ENCODE results near the gene DCLK2.

Gene DCLK2

DNA sequence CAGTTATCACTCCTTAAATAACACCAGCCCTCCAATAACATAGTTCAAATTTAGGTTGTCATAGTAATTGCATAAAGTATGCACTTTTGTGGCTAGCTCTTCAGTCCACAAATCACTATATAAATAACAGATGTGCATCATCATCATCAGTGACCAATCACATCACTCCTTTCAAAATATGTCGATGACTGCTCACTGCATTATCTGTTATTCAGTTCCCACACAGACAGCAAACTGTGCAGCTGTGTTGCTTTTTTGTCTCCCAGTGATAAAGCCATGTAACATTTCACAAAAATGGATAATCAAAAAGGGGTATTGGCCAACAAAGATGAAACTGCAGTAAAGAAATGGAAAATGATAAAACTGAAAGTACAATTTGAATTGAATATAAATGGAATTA, 205.4 kb downstream of the DCLK2 start:
- H3K9ac ChIP-seq (ENCODE audit: low read length): no peak overlapping the region
- H4K20me1 ChIP-seq (ENCODE audit: low read depth, low read length): no peaks in the 10 kb centered on the region
- TF ChIP-seq CTCF (IDR thresholded peaks at IDR 0.05; ENCODE audit: insufficient read depth, low read length, poor library complexity, severe bottlenecking) (no peak), EZH2phosphoT487 (conservative IDR thresholded peaks at IDR 0.05; ENCODE audit: low read length) (no peak)
- H2AFZ ChIP-seq (ENCODE audit: low read depth, low read length, severe bottlenecking): no peak overlapping the region
- H3K27ac ChIP-seq (ENCODE audit: low read depth, low read length): no peak overlapping the region
- H3K36me3 ChIP-seq (ENCODE audit: low read length): no peaks in the 10 kb centered on the region
- H3K27me3 ChIP-seq (ENCODE audit: low read length): no peaks in the 10 kb centered on the region
- H3K79me2 ChIP-seq (ENCODE audit: insufficient read depth, low read length): no peaks in the 10 kb centered on the region
- H3K4me3 ChIP-seq (ENCODE audit: insufficient read depth, low read length, poor library complexity, severe bottlenecking): no peak overlapping the region
- H3F3A ChIP-seq (ENCODE audit: insufficient read depth): no peaks in the 10 kb centered on the region
- H3K9me3 ChIP-seq (ENCODE audit: insufficient read depth, low read length): no peaks in the 10 kb centered on the region
- H3K4me2 ChIP-seq (ENCODE audit: low read depth, low read length, poor library complexity, severe bottlenecking): no peak overlapping the region
- no peaks in the 10 kb centered on the region for H3K9me2 ChIP-seq (replicated peaks; ENCODE audit: insufficient read depth, low read length)

GRCh38 chr4:150286656-150287055, 208.4 kb downstream of the DCLK2 start:
- no peaks in the 10 kb centered on the region for H3K27me3 ChIP-seq (ENCODE audit: low read length)
- no peak overlapping the region for H3K4me3 ChIP-seq (ENCODE audit: insufficient read depth, low read length, poor library complexity, severe bottlenecking)
- TF ChIP-seq EZH2phosphoT487 (conservative IDR thresholded peaks at IDR 0.05; ENCODE audit: low read length) (no peak), CTCF (IDR thresholded peaks at IDR 0.05; ENCODE audit: insufficient read depth, low read length, poor library complexity, severe bottlenecking) (no peak)
- H4K20me1 ChIP-seq (ENCODE audit: low read depth, low read length): 0 out of 2 replicates have a peak, but pooled peaks cover 4% of the 10 kb centered on the region
- H3K36me3 ChIP-seq (ENCODE audit: low read length): no peaks in the 10 kb centered on the region
- no peak overlapping the region for H3K27ac ChIP-seq (ENCODE audit: low read depth, low read length)
- no peaks in the 10 kb centered on the region for H3K9me2 ChIP-seq (replicated peaks; ENCODE audit: insufficient read depth, low read length)
- H3K4me2 ChIP-seq (ENCODE audit: low read depth, low read length, poor library complexity, severe bottlenecking): no peak overlapping the region
- H3F3A ChIP-seq (ENCODE audit: insufficient read depth): no peaks in the 10 kb centered on the region
- H3K9ac ChIP-seq (ENCODE audit: low read length): no peak overlapping the region
- H3K79me2 ChIP-seq (ENCODE audit: insufficient read depth, low read length): no peaks in the 10 kb centered on the region
- no peak overlapping the region for H2AFZ ChIP-seq (ENCODE audit: low read depth, low read length, severe bottlenecking)
- no peaks in the 10 kb centered on the region for H3K9me3 ChIP-seq (ENCODE audit: insufficient read depth, low read length)

- Histone ChIP-seq H3F3A (ENCODE audit: insufficient read depth) (no peaks in the 10 kb centered on the region), H3K27me3 (ENCODE audit: low read length) (no peaks in the 10 kb centered on the region), H3K79me2 (ENCODE audit: insufficient read depth, low read length) (no peaks in the 10 kb centered on the region), H3K9me3 (ENCODE audit: insufficient read depth, low read length) (no peaks in the 10 kb centered on the region), H2AFZ (ENCODE audit: low read depth, low read length, severe bottlenecking) (no peak overlapping the region), H4K20me1 (ENCODE audit: low read depth, low read length) (0 out of 2 replicates have a peak, but pooled peaks cover 4% of the 10 kb centered on the region), H3K27ac (ENCODE audit: low read depth, low read length) (no peak overlapping the region), H3K4me3 (ENCODE audit: insufficient read depth, low read length, poor library complexity, severe bottlenecking) (no peak overlapping the region), H3K9ac (ENCODE audit: low read length) (no peak overlapping the region), H3K36me3 (ENCODE audit: low read length) (0 out of 2 replicates have a peak, but pooled peaks cover 3% of the 10 kb centered on the region), H3K9me2 (replicated peaks; ENCODE audit: insufficient read depth, low read length) (no peaks in the 10 kb centered on the region), H3K4me2 (ENCODE audit: low read depth, low read length, poor library complexity, severe bottlenecking) (no peak overlapping the region)
- TF ChIP-seq CTCF (IDR thresholded peaks at IDR 0.05; ENCODE audit: insufficient read depth, low read length, poor library complexity, severe bottlenecking) (no peak), EZH2phosphoT487 (conservative IDR thresholded peaks at IDR 0.05; ENCODE audit: low read length) (no peak)
Observed at GRCh38 chr4:150289198-150289597, 211.0 kb downstream of the DCLK2 start.

Measured in SU-DHL-6 (cell line).